ENCODE data around the gene PLPP2. TPM values are rescaled to one million over a fixed set of nuclear protein-coding genes. Genes with fewer than 3 reads are reported as not detected.

The PLPP2 gene
- polyA plus RNA-seq, 2 donors: 9.8 to 18.5 TPM

DNA sequence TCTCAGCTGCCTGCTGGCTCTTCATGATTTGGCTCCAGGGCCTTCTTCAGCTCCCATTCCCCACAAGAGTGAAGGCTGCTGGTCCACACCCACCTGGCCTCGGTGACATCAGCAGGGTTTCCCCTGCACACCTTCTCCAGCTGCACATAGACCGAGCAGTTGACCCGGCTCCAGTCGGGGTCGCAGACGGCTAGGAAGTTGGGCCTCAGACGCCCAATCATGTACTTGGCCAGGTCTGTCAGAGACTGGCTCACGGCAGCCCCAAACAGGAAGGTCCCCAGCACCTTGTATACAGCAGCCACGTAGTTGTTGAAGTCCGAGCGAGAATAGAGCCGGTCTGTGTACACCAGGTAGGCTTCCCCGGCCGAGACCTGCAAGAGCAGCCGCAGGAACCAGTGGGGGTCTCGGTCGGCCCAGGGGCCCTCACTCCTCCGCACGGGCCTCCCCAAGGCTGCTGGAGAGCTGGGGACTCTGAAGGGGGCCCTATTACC is 3.8 kb downstream of the PLPP2 start:
- H3K27ac ChIP-seq (ENCODE audit: low read depth in 2 of 2, low read length in 1 of 2): no peak overlapping the region
- no peak overlapping the region for H3K4me3 ChIP-seq (ENCODE audit: low read depth in 1 of 2, low read length in 2 of 2)
- peaks cover 0 to 2% of the 10 kb centered on the region in 2 donors for H3K4me1 ChIP-seq (ENCODE audit: control insufficient read depth in 2 of 2, insufficient read depth in 2 of 2, low read length in 1 of 2)
- 89 to 91% methylated on average over 19 of the region's 19 CpGs for WGBS, 2 donors
- peaks cover 0 to 4% of the 10 kb centered on the region in 2 donors for H3K27me3 ChIP-seq (ENCODE audit: control insufficient read depth in 1 of 2, insufficient read depth in 2 of 2, low read length in 2 of 2)
- H3K36me3 ChIP-seq (ENCODE audit: control insufficient read depth in 2 of 2, insufficient read depth in 2 of 2, low read length in 1 of 2): no peaks in the 10 kb centered on the region
- peaks cover 0 to 3% of the 10 kb centered on the region in 2 donors for H3K9me3 ChIP-seq (ENCODE audit: control insufficient read depth in 2 of 2, insufficient read depth in 1 of 2, low read depth in 1 of 2, low read length in 1 of 2)

DNA sequence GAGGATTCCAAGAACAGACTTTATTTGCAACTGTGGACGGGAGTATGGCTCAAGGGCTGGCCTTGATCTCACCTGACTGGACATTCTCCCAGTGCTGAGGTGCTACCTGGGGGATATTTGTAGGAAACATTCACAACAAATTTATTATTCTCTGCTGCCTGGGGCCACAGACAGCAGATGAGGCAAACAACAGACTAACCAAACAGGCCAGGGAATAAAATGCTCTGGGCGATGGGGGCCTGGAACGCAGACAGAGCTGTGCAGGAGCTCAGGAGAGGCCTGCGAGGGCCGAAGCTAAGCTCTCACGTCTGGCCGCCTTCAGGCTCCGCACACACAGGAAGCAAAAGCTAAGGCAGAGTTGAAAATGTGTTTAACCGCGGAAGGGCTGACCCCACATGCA is 7.8 kb downstream of the PLPP2 start:
- no peak overlapping the region for H3K4me3 ChIP-seq (ENCODE audit: low read depth in 1 of 2, low read length in 2 of 2)
- 87 to 88% methylated on average over 10 of the region's 10 CpGs for whole genome bisulfite sequencing, 2 donors
- peaks cover 3 to 4% of the 10 kb centered on the region in 2 donors for H3K36me3 ChIP-seq (ENCODE audit: control insufficient read depth in 2 of 2, insufficient read depth in 2 of 2, low read length in 1 of 2)
- no peaks in the 10 kb centered on the region for H3K4me1 ChIP-seq (ENCODE audit: control insufficient read depth in 2 of 2, insufficient read depth in 2 of 2, low read length in 1 of 2)
- H3K27ac ChIP-seq (ENCODE audit: low read depth in 2 of 2, low read length in 1 of 2): no peak overlapping the region
- no peaks in the 10 kb centered on the region for H3K9me3 ChIP-seq (ENCODE audit: control insufficient read depth in 2 of 2, insufficient read depth in 1 of 2, low read depth in 1 of 2, low read length in 1 of 2)
- no peaks in the 10 kb centered on the region for H3K27me3 ChIP-seq (ENCODE audit: control insufficient read depth in 1 of 2, insufficient read depth in 2 of 2, low read length in 2 of 2)

DNA sequence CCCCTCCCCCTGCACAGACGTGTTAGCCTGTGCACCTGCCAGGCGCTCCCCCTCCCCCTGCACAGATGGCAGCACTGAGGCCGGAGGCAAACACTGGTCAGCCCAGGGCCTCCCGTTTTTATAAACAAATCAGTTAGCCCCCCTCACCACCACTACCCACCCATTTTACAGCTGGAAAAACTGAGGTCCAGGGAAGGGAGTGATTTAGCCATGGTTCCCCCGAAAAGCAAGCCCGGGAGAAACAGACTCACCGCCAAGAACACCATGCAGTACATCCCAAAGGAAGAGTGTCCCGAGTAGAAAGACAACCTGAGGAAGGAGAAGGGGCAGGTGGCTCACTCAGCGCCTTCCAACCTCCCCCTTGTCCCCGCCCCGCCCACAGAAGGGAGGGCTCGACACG is 8.7 kb downstream of the PLPP2 start:
- H3K27me3 ChIP-seq (ENCODE audit: control insufficient read depth in 1 of 2, insufficient read depth in 2 of 2, low read length in 2 of 2): no peaks in the 10 kb centered on the region
- H3K9me3 ChIP-seq (ENCODE audit: control insufficient read depth in 2 of 2, insufficient read depth in 1 of 2, low read depth in 1 of 2, low read length in 1 of 2): no peaks in the 10 kb centered on the region
- H3K4me1 ChIP-seq (ENCODE audit: control insufficient read depth in 2 of 2, insufficient read depth in 2 of 2, low read length in 1 of 2): no peaks in the 10 kb centered on the region
- H3K4me3 ChIP-seq (ENCODE audit: low read depth in 1 of 2, low read length in 2 of 2): no peak overlapping the region
- 71% methylated on average over 13 of the region's 13 CpGs for WGBS, 2 donors
- H3K27ac ChIP-seq (ENCODE audit: low read depth in 2 of 2, low read length in 1 of 2): no peak overlapping the region
- H3K36me3 ChIP-seq (ENCODE audit: control insufficient read depth in 2 of 2, insufficient read depth in 2 of 2, low read length in 1 of 2): peaks cover 3 to 4% of the 10 kb centered on the region in 2 donors

DNA sequence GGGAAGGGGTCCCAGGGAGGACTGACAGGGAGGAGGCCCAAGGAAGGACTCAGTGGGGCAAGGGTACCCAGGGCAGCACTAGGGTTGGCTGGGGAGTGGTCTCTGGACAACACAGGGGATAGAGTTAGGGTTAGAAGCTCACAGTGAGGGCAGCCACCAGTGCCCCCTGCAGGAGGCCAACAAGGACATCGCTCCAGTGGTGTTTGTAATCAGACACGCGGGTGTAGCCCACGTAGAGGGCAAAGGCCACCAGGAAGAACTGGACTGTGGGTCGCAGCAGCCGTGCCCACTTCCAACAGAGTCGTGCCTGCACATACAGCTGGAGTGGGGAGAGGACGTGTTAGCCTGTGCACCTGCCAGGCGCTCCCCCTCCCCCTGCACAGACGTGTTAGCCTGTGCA is 9.2 kb downstream of the PLPP2 start:
- no peaks in the 10 kb centered on the region for H3K9me3 ChIP-seq (ENCODE audit: control insufficient read depth in 2 of 2, insufficient read depth in 1 of 2, low read depth in 1 of 2, low read length in 1 of 2)
- H3K4me1 ChIP-seq (ENCODE audit: control insufficient read depth in 2 of 2, insufficient read depth in 2 of 2, low read length in 1 of 2): no peaks in the 10 kb centered on the region
- 78 to 79% methylated on average over 8 to 10 of the region's 10 CpGs for WGBS, 2 donors
- no peak overlapping the region for H3K27ac ChIP-seq (ENCODE audit: low read depth in 2 of 2, low read length in 1 of 2)
- H3K36me3 ChIP-seq (ENCODE audit: control insufficient read depth in 2 of 2, insufficient read depth in 2 of 2, low read length in 1 of 2): peaks cover 3 to 4% of the 10 kb centered on the region in 2 donors
- H3K4me3 ChIP-seq (ENCODE audit: low read depth in 1 of 2, low read length in 2 of 2): no peak overlapping the region
- H3K27me3 ChIP-seq (ENCODE audit: control insufficient read depth in 1 of 2, insufficient read depth in 2 of 2, low read length in 2 of 2): no peaks in the 10 kb centered on the region

DNA sequence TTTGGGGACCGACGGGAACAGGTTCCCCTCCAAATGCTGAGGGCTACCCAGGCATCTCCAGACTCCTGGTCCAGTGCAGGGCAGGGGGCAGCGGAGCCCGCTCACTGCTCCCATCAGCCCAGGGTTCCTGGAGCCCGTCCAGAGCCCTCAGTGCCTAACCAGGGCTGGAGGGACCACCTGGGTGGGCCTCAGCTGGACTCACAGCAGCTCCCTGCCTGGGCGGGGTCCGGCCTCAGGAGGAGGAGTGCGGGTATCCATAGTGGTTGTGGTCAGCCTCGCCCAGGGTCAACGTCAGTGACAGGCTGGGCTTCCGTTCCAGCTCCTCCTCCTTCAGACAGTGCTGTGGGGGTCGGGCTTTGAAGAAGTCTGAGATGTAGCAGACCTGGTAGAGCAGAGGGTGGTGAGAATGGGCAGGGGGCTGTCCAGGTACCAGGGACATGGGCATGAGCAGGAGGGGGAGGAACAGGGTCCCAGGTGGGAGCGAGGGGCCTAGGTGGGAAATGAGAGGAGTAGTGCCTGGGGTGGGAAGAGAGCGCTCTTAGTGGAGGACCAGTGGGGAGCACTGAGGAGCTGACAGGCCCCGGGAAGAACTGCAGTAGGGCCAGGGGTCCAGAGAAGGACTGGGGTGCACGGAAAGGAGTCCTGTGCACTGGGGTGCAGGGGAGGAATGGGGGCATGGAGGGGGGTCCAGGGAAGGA is 9.9 kb downstream of the PLPP2 start:
- no peak overlapping the region for H3K27ac ChIP-seq (ENCODE audit: low read depth in 2 of 2, low read length in 1 of 2)
- peaks cover 3 to 4% of the 10 kb centered on the region in 2 donors for H3K36me3 ChIP-seq (ENCODE audit: control insufficient read depth in 2 of 2, insufficient read depth in 2 of 2, low read length in 1 of 2)
- H3K4me1 ChIP-seq (ENCODE audit: control insufficient read depth in 2 of 2, insufficient read depth in 2 of 2, low read length in 1 of 2): no peaks in the 10 kb centered on the region
- WGBS, 2 donors: 85 to 88% methylated on average over 16 of the region's 16 CpGs
- no peaks in the 10 kb centered on the region for H3K27me3 ChIP-seq (ENCODE audit: control insufficient read depth in 1 of 2, insufficient read depth in 2 of 2, low read length in 2 of 2)
- H3K9me3 ChIP-seq (ENCODE audit: control insufficient read depth in 2 of 2, insufficient read depth in 1 of 2, low read depth in 1 of 2, low read length in 1 of 2): no peaks in the 10 kb centered on the region
- H3K4me3 ChIP-seq (ENCODE audit: low read depth in 1 of 2, low read length in 2 of 2): no peak overlapping the region

DNA sequence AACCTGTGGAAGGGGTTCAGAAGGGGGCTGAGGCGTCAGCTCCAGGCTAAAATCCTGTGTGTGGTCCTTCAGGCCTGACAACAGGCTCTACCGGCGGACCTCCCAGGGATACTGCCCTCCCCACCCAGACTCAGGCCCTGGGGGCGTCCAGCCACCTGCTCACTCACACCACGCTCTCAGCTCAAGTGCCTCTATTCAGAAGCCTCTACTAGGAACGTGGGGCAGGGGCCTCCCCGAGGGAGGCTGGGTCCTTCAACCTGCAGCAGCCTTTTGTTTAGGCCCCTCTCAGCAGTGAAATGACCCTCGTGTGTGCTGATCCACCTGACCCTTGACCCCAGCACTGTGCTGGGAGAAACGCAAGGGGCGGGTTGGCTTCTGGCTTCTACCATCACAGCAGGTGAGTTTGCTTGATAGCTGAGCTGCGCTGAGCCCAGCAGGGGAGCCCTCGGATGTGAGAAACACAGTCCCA is 10.6 kb downstream of the PLPP2 start:
- no peak overlapping the region for H3K4me3 ChIP-seq (ENCODE audit: low read depth in 1 of 2, low read length in 2 of 2)
- H3K27me3 ChIP-seq (ENCODE audit: control insufficient read depth in 1 of 2, insufficient read depth in 2 of 2, low read length in 2 of 2): no peaks in the 10 kb centered on the region
- no peak overlapping the region for H3K27ac ChIP-seq (ENCODE audit: low read depth in 2 of 2, low read length in 1 of 2)
- 75 to 79% methylated on average over 12 of the region's 12 CpGs for WGBS, 2 donors
- H3K4me1 ChIP-seq (ENCODE audit: control insufficient read depth in 2 of 2, insufficient read depth in 2 of 2, low read length in 1 of 2): no peaks in the 10 kb centered on the region
- H3K36me3 ChIP-seq (ENCODE audit: control insufficient read depth in 2 of 2, insufficient read depth in 2 of 2, low read length in 1 of 2): peaks cover 3 to 4% of the 10 kb centered on the region in 2 donors
- H3K9me3 ChIP-seq (ENCODE audit: control insufficient read depth in 2 of 2, insufficient read depth in 1 of 2, low read depth in 1 of 2, low read length in 1 of 2): no peaks in the 10 kb centered on the region

DNA sequence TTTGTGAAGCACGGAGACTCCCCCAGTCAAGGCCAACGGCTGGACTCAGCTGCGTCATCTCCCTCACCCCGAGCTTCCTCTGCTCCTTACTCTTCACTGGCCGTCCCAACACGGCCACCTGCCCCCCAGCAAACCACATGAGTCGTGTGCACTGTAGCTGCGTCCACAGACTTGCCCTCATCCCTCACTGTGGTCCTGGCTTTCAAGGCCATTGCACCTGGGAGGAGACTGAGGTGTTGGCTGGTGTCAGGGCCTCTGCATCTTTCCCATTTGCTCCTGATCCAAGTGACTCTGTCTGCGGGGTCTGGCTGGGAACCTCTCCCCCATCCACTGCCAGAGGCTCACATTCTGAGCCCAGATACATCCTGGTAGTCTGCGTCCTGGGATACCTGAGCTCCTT is 11.5 kb downstream of the PLPP2 start:
- Histone ChIP-seq H3K27me3 (ENCODE audit: control insufficient read depth in 1 of 2, insufficient read depth in 2 of 2, low read length in 2 of 2) (no peaks in the 10 kb centered on the region), H3K4me1 (ENCODE audit: control insufficient read depth in 2 of 2, insufficient read depth in 2 of 2, low read length in 1 of 2) (no peaks in the 10 kb centered on the region), H3K36me3 (ENCODE audit: control insufficient read depth in 2 of 2, insufficient read depth in 2 of 2, low read length in 1 of 2) (peaks cover 3 to 4% of the 10 kb centered on the region in 2 donors), H3K9me3 (ENCODE audit: control insufficient read depth in 2 of 2, insufficient read depth in 1 of 2, low read depth in 1 of 2, low read length in 1 of 2) (no peaks in the 10 kb centered on the region), H3K27ac (ENCODE audit: low read depth in 2 of 2, low read length in 1 of 2) (no peak overlapping the region), H3K4me3 (ENCODE audit: low read depth in 1 of 2, low read length in 2 of 2) (no peak overlapping the region)
- WGBS, 2 donors: 83 to 87% methylated on average over 10 of the region's 10 CpGs

DNA sequence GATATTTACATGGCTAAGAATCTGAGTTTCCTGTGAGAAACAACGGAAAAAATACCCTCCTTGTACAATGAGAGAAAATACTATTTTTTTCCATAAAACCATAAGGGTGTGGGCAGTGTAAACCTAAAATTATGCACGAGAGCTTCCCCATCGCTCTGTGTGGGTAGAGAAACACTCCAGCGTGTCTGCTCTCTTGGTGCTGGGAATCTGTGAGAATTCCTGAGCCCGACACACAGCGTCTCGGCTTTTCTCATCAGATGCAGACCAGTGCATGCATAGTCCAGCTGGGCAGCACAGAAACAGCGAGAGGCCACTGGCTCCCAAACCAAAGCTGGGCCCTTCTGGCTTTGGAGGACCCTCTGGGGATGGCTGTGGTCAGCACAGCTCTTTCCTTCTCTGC is 12.0 kb downstream of the PLPP2 start:
- WGBS, 2 donors: 86 to 88% methylated on average over 8 of the region's 8 CpGs
- H3K36me3 ChIP-seq (ENCODE audit: control insufficient read depth in 2 of 2, insufficient read depth in 2 of 2, low read length in 1 of 2): peaks cover 3 to 4% of the 10 kb centered on the region in 2 donors
- H3K9me3 ChIP-seq (ENCODE audit: control insufficient read depth in 2 of 2, insufficient read depth in 1 of 2, low read depth in 1 of 2, low read length in 1 of 2): no peaks in the 10 kb centered on the region

DNA sequence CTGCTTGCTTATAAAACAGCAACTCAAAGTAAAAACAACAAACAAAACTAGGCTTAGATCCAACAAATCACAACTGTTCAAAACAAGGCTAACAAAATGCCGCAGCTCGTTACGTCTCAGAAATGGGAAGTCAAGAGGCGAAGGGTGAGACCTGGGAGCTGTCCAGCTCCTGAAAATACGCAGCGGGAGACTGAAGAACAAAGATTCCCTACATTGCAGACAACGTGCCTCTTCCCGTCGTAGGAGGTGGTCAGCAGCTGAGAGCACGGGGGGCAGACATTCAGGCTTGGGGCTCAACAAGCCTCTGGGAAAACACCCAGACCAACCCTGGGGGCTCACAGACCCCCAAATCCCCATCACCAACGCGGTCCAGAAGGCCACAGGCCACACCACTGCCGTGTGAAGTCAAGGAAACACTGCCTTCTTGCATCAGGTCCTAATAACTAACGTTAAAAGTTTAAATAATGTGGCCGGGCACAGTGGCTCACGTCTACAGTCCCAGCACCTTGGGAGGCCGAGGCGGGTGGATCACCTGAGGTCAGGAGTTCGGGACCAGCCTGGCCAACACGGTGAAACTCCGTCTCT is 13.5 kb downstream of the PLPP2 start:
- no peak overlapping the region for H3K27ac ChIP-seq (ENCODE audit: low read depth in 2 of 2, low read length in 1 of 2)
- no peaks in the 10 kb centered on the region for H3K27me3 ChIP-seq (ENCODE audit: control insufficient read depth in 1 of 2, insufficient read depth in 2 of 2, low read length in 2 of 2)
- H3K9me3 ChIP-seq (ENCODE audit: control insufficient read depth in 2 of 2, insufficient read depth in 1 of 2, low read depth in 1 of 2, low read length in 1 of 2): no peaks in the 10 kb centered on the region
- 43 to 52% methylated on average over 21 of the region's 21 CpGs for WGBS, 2 donors
- no peaks in the 10 kb centered on the region for H3K4me1 ChIP-seq (ENCODE audit: control insufficient read depth in 2 of 2, insufficient read depth in 2 of 2, low read length in 1 of 2)
- peaks cover 3 to 4% of the 10 kb centered on the region in 2 donors for H3K36me3 ChIP-seq (ENCODE audit: control insufficient read depth in 2 of 2, insufficient read depth in 2 of 2, low read length in 1 of 2)
- no peak overlapping the region for H3K4me3 ChIP-seq (ENCODE audit: low read depth in 1 of 2, low read length in 2 of 2)

More for the DNA sequence above, 12.0 kb downstream of the PLPP2 start:
- Histone ChIP-seq H3K4me1 (ENCODE audit: control insufficient read depth in 2 of 2, insufficient read depth in 2 of 2, low read length in 1 of 2) (no peaks in the 10 kb centered on the region), H3K4me3 (ENCODE audit: low read depth in 1 of 2, low read length in 2 of 2) (no peak overlapping the region), H3K27ac (ENCODE audit: low read depth in 2 of 2, low read length in 1 of 2) (no peak overlapping the region), H3K27me3 (ENCODE audit: control insufficient read depth in 1 of 2, insufficient read depth in 2 of 2, low read length in 2 of 2) (no peaks in the 10 kb centered on the region)

Measured in esophagus (tissue), 2 donors.